Endothelial cell of umbilical vein (primary cell): Measurements from ENCODE around the gene GAL3ST3. TPM values are rescaled to one million over a fixed set of nuclear protein-coding genes. Genes with fewer than 3 reads are reported as not detected.

Source experiments
- BruUV-seq: library from RNA; stranded (reverse); fragments of 400-500 nt; replicated peaks from 2 replicates; lab custom pipeline; 2021; lab: Mats Ljungman, UMichigan
- CTCF ChIA-PET: fragments of 300-600, 350-600 bp; sonication (Branson Sonifier 250); formaldehyde crosslinking; loops from one replicate; lab custom pipeline; 2021; ENCODE audit warnings: antibody characterized with exemption, inconsistent platforms; lab: Charles Lee
- POLR2A ChIA-PET: fragments of 300-600, 350-600 bp; sonication (Branson Sonifier 250); formaldehyde crosslinking; loops from one replicate; lab custom pipeline; 2021; ENCODE audit warnings: antibody characterized with exemption, inconsistent platforms; lab: Charles Lee
- DNase-seq: peaks from one replicate; pipeline ENCODE4 v3.0.0-alpha.2; 2011; ENCODE audit warnings: low read depth, low spot score
- FAIRE-seq: peaks from 2 replicates; lab custom pipeline; 2011; peaks lifted over from hg19 to GRCh38; lab: Jason Lieb, UNC
- H2AFZ ChIP-seq: 2 replicates; pipeline ENCODE4 v1.6.0; 2012; ENCODE audit warnings: low read depth, low read length, control low read depth, inconsistent platforms
- H3K27ac ChIP-seq: 2 replicates; pipeline ENCODE4 v1.5.1; 2011; ENCODE audit warnings: low read depth, mild to moderate bottlenecking, control low read depth, low read length, moderate library complexity; ENCODE audit not compliant: insufficient read depth
- H3K27me3 ChIP-seq, 2 experiments: 2 replicates each; pipeline versions ENCODE4 v1.6.0 to v1.6.1; 2011; ENCODE audit warnings: low read length in 2 of 2, mixed read lengths in 1 of 2; ENCODE audit not compliant: control insufficient read depth in 2 of 2, insufficient read depth in 2 of 2
- H3K36me3 ChIP-seq, 2 experiments: 2 replicates in 1 of 2; 3 replicates in 1 of 2; pipeline ENCODE4 v1.5.1; 2011; ENCODE audit warnings: low read length in 2 of 2, mild to moderate bottlenecking in 1 of 2, moderate library complexity in 1 of 2; ENCODE audit not compliant: control insufficient read depth in 2 of 2, insufficient read depth in 2 of 2; ENCODE audit errors: extremely low read depth in 1 of 2
- H3K4me1 ChIP-seq: 3 replicates; pipeline ENCODE4 v1.5.1; 2011; ENCODE audit warnings: mild to moderate bottlenecking, low read length; ENCODE audit not compliant: control insufficient read depth, insufficient read depth; ENCODE audit errors: extremely low read depth
- H3K4me2 ChIP-seq: 2 replicates; pipeline ENCODE4 v1.6.1; 2011; ENCODE audit warnings: low read length, control low read depth, mixed read lengths; ENCODE audit not compliant: insufficient read depth
- H3K4me3 ChIP-seq, 3 experiments: fragments of 200-600 bp in 1 of 3; sonication (generic), shearing (Covaris generic) in 1 of 3; replicated peaks in 1 of 3; 2 replicates each; pipeline ENCODE4 v1.5.1; 2011 to 2016; ENCODE audit warnings: control low read depth in 3 of 3, low read length in 3 of 3, mild to moderate bottlenecking in 2 of 3, inconsistent platforms in 1 of 3, low read depth in 1 of 3, moderate library complexity in 1 of 3; ENCODE audit not compliant: insufficient read depth in 1 of 3
- H3K79me2 ChIP-seq: 2 replicates; pipeline ENCODE4 v1.6.0; 2012; ENCODE audit warnings: low read length, inconsistent platforms; ENCODE audit not compliant: control insufficient read depth, insufficient read depth
- H3K9ac ChIP-seq: replicated peaks from 2 replicates; pipeline ENCODE3; 2011; ENCODE audit warnings: low read length, control low read depth; ENCODE audit not compliant: insufficient read depth; ENCODE audit errors: extremely low read depth
- H3K9me1 ChIP-seq: replicated peaks from 3 replicates; pipeline ENCODE4 v1.6.0; 2011; ENCODE audit warnings: mild to moderate bottlenecking, low read length; ENCODE audit not compliant: control insufficient read depth, insufficient read depth; ENCODE audit errors: extremely low read depth
- H3K9me3 ChIP-seq: replicated peaks from 2 replicates; pipeline ENCODE4 v1.5.1; 2012; ENCODE audit warnings: low read length, inconsistent platforms; ENCODE audit not compliant: control insufficient read depth, insufficient read depth
- H4K20me1 ChIP-seq: replicated peaks from 2 replicates; pipeline ENCODE3; 2011; ENCODE audit warnings: mild to moderate bottlenecking, low read length; ENCODE audit not compliant: control insufficient read depth, insufficient read depth; ENCODE audit errors: extremely low read depth
- CTCF ChIP-seq, 2 donors: IDR thresholded peaks; 1 replicate in 1 of 2; 2 replicates in 1 of 2; pipeline ENCODE4 v1.5.1; 2011; ENCODE audit warnings: low read length in 2 of 2, mild to moderate bottlenecking in 2 of 2, moderate library complexity in 2 of 2, control low read depth in 1 of 2, inconsistent platforms in 1 of 2, low read depth in 1 of 2; ENCODE audit not compliant: insufficient read depth in 1 of 2; ENCODE audit errors: extremely low read depth in 1 of 2
- EZH2 ChIP-seq: IDR thresholded peaks from 2 replicates; pipeline ENCODE4 v1.6.1; 2012; ENCODE audit warnings: borderline replicate concordance, low read depth, mild to moderate bottlenecking, moderate library complexity, low read length, inconsistent platforms; ENCODE audit not compliant: severe bottlenecking
- GATA2 ChIP-seq: IDR thresholded peaks from 2 replicates; pipeline ENCODE4 v1.7.0; 2011; ENCODE audit warnings: low read depth, mild to moderate bottlenecking, moderate library complexity, mixed read lengths, low read length; ENCODE audit not compliant: insufficient read length, insufficient read depth
- MYC ChIP-seq: IDR thresholded peaks from one replicate; pipeline ENCODE4 v1.6.1; 2011; ENCODE audit warnings: mild to moderate bottlenecking, low read depth, low read length
- POLR2A ChIP-seq: IDR thresholded peaks from 2 replicates; pipeline ENCODE4 v1.6.1; 2012; ENCODE audit warnings: low read depth, mild to moderate bottlenecking, control low read depth, low read length
- POLR2AphosphoS5 ChIP-seq: IDR thresholded peaks from 2 replicates; pipeline ENCODE4 v1.6.1; 2012; ENCODE audit warnings: low read depth, mild to moderate bottlenecking, control low read depth, low read length, moderate library complexity; ENCODE audit not compliant: insufficient read depth
- dilution Hi-C: fragments of 300-500 bp; cut with MboI; formaldehyde crosslinking; loops from one replicate; pipeline ENCODE4 v1.15.0; 2019; ENCODE audit warnings: low sequenced_read_pairs; ENCODE audit not compliant: extremely low pct_ligation_motif_present
- intact Hi-C: fragments of 100-400 bp; cut with micrococcal nuclease; formaldehyde crosslinking; loops from one replicate; pipeline ENCODE4 v1.10.0; 2022
- polyA plus RNA-seq, 4 experiments: library from polyadenylated mRNA; depleted of rRNA in 3 of 4; stranded (reverse) in 3 of 4; unstranded in 1 of 4; fragments of >200 nt; gene quantifications; 2 replicates each; pipeline versions ENCODE4 v1.2.1 to v1.2.3, GENCODE V29; 2011 to 2012; ENCODE audit warnings: missing spikeins in 1 of 4
- total RNA-seq: library from RNA; stranded (reverse); gene quantifications from 2 replicates; pipeline ENCODE4 v1.2.3, GENCODE V29; 2021
- TF ChIP-seq, protein P1 (sequence below): IDR thresholded peaks from 2 replicates; pipeline ENCODE4 v1.6.1; 2011; ENCODE audit not compliant: insufficient read depth, insufficient read length

GAL3ST3 gene
- total and polyA plus RNA-seq, 2 donors (not counting 3 experiments of a cell fraction or from before 2014, with no cell fraction given), result 0.15 TPM; not detected in 1

- Histone ChIP-seq H3K9me3 (no peaks in the 10 kb centered on the region), H3K79me2 (no peaks in the 10 kb centered on the region), H3K4me3 (no peak overlapping the region), H2AFZ (no peak overlapping the region), H3K9me1 (no peaks in the 10 kb centered on the region), H3K9ac (no peak overlapping the region), H3K4me1 (peaks cover 35% of the 10 kb centered on the region), H4K20me1 (no peaks in the 10 kb centered on the region), H3K27me3 (no peaks in the 10 kb centered on the region), H3K4me2 (no peak overlapping the region), H3K36me3 (no peaks in the 10 kb centered on the region), H3K27ac (no peak overlapping the region)
- intact Hi-C loops (no loop called here), dilution Hi-C loops (no loop called here)
- ChIA-PET POLR2A (no interaction called here), CTCF (no interaction called here)
- no peak for TF ChIP-seq EZH2
- DNase-seq (no peak), FAIRE-seq (no peak)
- no TSS peak for BruUV-seq
Measured at GRCh38 chr11:66016793-66017177, 32.2 kb downstream of the GAL3ST3 start.

DNA sequence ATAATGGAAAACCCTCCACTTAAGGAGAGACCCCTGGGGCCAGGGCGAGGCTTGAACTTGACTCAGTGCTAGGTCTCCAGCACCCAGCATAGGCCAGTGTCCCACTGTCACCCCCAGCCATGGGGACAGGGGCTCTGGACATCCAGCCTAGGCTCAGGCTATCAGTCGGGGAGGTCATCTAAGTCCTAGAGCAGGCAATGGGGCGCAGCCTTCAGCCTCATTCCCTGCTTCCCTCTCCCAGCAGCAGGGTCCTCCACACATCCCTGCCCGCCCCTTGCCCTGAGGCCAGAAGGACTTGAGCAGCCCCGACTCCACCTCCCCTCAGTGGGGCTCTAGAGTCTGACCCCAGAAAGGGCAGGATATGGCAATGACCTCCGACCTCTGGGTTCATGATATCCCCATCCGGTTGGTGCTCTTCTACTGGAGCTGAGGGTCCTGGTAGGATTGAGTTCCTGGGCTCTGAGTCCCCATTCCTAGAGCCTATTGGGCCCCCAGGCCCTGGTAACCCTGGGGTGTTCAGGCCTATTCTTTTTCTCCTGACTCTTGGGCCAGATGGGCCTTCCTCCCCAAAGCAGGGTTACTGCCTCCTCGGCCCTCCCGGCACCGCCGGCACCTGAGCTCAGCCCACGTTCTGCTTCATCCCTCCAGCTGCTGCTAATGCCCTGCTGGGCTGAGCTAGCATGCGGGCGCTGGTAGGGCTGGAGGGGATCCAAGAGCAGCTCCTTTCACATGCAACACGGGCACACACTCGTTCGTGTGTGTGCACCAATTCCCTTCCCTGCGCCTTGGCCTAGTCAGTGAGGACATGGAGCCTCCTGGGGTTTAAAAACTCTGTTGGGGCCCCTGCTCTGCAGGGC, 32.8 kb downstream of the GAL3ST3 start:
- TF ChIP-seq POLR2A (no peak), CTCF (IDR thresholded peaks at IDR 0.05; ENCODE audit: extremely low read depth in 1 of 2, insufficient read depth in 1 of 2, low read depth in 1 of 2, low read length in 2 of 2) (no peak), EZH2 (no peak), POLR2AphosphoS5 (no peak), GATA2 (peak; percentile 9), MYC (no peak)
- TF ChIP-seq, protein P1, sequence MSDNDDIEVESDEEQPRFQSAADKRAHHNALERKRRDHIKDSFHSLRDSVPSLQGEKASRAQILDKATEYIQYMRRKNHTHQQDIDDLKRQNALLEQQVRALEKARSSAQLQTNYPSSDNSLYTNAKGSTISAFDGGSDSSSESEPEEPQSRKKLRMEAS, result no peak
- ChIA-PET CTCF (interaction anchor here (0.9 to 1.8 kb wide), 4 partner anchors 11 to 125 kb away, joined by 4 to 5 read pairs (median 5); no protein-coding TSS in a partner anchor), POLR2A (no interaction called here)
- dilution Hi-C loops, result no loop called here
- Histone ChIP-seq H3K9me3 (no peaks in the 10 kb centered on the region), H3K36me3 (no peaks in the 10 kb centered on the region), H2AFZ (peak overlapping the region; percentile 43), H3K9ac (peak overlapping the region; percentile 24), H3K9me1 (no peaks in the 10 kb centered on the region), H3K4me1 (peaks cover 29% of the 10 kb centered on the region), H3K27me3 (peaks cover 2% of the 10 kb centered on the region in 2 experiments), H3K27ac (peak overlapping the region; percentile 84), H3K79me2 (no peaks in the 10 kb centered on the region), H3K4me3 (no peak overlapping the region), H4K20me1 (no peaks in the 10 kb centered on the region), H3K4me2 (peak overlapping the region; percentile 17)
- no TSS peak for BruUV-seq
- no peak for DNase-seq
- FAIRE-seq, result no peak
- intact Hi-C loops, result no loop called here
